Muscle of leg (tissue), 11 donors: Measurements from ENCODE around the gene NR2C2. TPM values are rescaled to one million over a fixed set of nuclear protein-coding genes. Genes with fewer than 3 reads are reported as not detected.

Source experiments
- DNase-seq: peaks from one replicate; pipeline ENCODE4 v3.0.0; 2013
- H3K27ac ChIP-seq: one replicate; pipeline ENCODE4 v1.5.1; 2013; ENCODE audit warnings: mild to moderate bottlenecking, low read length, control low read depth
- H3K27me3 ChIP-seq: one replicate; pipeline ENCODE4 v1.6.1; 2013; ENCODE audit warnings: low read length; ENCODE audit not compliant: control insufficient read depth, insufficient read depth
- H3K36me3 ChIP-seq: one replicate; pipeline ENCODE4 v1.6.1; 2013; ENCODE audit warnings: low read length; ENCODE audit not compliant: control insufficient read depth, insufficient read depth
- H3K4me1 ChIP-seq: one replicate; pipeline ENCODE4 v1.6.1; 2013; ENCODE audit warnings: low read length; ENCODE audit not compliant: control insufficient read depth, insufficient read depth
- H3K4me3 ChIP-seq: one replicate; pipeline ENCODE4 v1.5.1; 2013; ENCODE audit warnings: low read length, control low read depth
- H3K9me3 ChIP-seq: replicated peaks from 2 replicates; pipeline ENCODE4 v1.6.1; 2013; ENCODE audit warnings: low read depth, low read length; ENCODE audit not compliant: control insufficient read depth
- WGBS: methylation state at CpG from one replicate; pipeline ENCODE4 v1.1.5; 2013; ENCODE audit warnings: missing lambda C conversion rate; ENCODE audit not compliant: insufficient coverage; 5-methylcytosine and 5-hydroxymethylcytosine counted together
- polyA plus RNA-seq, 8 donors: library from polyadenylated mRNA; unstranded; fragments of 120-200 nt; gene quantifications; one replicate each; pipeline versions ENCODE4 v1.2.1 to v1.2.3, GENCODE V29; 2013; ENCODE audit warnings: inconsistent platforms in 1 of 8, low replicate concordance in 1 of 8; ENCODE audit not compliant: insufficient read length in 8 of 8, insufficient read depth in 1 of 8
- total RNA-seq: library from RNA; stranded (reverse); fragments of 120-200 nt; gene quantifications from one replicate; pipeline ENCODE4 v1.2.4, GENCODE V29; 2013

The NR2C2 gene
- total and polyA plus RNA-seq, 9 donors, result 24.5 to 41.6 (median 29.8) TPM

DNA sequence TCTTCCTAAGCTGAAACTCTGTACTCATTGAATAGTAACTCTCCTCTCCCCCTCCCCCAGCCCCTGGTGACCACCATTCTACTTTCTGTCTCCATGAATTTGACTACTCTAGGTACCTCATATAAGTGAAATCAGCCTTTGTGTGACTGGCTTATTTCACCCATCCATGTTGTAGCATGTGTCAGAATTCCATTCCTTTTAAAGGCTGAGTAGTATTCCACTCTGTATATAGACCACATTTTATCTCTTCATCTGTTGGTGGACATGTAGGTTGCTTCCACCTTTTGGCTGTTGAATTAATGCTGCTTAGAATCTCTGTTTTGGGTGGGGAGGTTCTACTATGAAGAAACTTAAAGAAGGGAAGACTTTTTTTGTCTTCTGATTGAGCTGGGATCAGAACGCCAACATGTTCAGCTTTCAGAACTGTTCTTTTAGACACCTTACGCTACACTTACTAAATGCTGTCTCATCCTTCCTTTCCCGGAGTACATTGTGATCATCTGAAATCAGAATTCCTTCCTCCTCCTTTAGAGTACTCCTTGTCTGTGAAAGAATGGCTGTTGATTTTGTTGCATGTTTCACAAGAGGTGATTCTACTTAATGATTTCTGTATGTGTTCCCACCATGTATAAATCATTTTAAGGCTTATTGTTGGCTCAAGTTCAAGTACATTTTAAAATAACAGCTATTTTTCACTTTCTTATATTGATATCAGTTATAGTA, 67.4 kb downstream of the NR2C2 start:
- H3K36me3 ChIP-seq, result peaks cover 45% of the 10 kb centered on the region
- WGBS, result no CpG with 5 or more reads among the region's 3 CpGs
- H3K27ac ChIP-seq, result no peak overlapping the region

DNA sequence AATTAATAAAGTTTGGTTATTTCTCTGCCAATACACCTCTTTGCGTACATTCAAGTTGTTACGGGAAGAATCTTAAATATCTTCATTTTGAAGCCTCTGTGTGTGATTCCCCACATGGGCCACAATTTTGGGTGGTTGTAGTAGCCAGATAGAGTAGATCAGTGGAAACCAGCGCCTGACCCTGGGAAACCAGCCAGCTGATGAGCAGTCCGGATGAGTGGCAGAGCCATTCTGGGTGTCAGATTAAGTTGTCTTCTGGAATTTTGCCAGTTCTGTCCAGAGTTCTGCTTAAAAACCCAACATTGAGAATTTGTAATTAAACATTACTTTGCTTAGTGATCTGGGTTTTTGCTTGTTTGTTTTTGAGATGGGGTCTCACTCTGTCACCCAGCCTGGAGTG, 68.1 kb downstream of the NR2C2 start:
- H3K27me3 ChIP-seq, result no peaks in the 10 kb centered on the region
- H3K36me3 ChIP-seq, result peaks cover 49% of the 10 kb centered on the region
- H3K4me3 ChIP-seq, result no peak overlapping the region
- DNase-seq, result no peak
- no peaks in the 10 kb centered on the region for H3K9me3 ChIP-seq
- H3K27ac ChIP-seq, result no peak overlapping the region
- no peaks in the 10 kb centered on the region for H3K4me1 ChIP-seq
- 86% methylated on average over 1 of the region's 4 CpGs for WGBS

More for the DNA sequence above, 67.4 kb downstream of the NR2C2 start:
- H3K4me3 ChIP-seq, result no peak overlapping the region
- no peaks in the 10 kb centered on the region for H3K27me3 ChIP-seq
- no peak for DNase-seq
- H3K4me1 ChIP-seq, result no peaks in the 10 kb centered on the region
- H3K9me3 ChIP-seq, result no peaks in the 10 kb centered on the region

DNA sequence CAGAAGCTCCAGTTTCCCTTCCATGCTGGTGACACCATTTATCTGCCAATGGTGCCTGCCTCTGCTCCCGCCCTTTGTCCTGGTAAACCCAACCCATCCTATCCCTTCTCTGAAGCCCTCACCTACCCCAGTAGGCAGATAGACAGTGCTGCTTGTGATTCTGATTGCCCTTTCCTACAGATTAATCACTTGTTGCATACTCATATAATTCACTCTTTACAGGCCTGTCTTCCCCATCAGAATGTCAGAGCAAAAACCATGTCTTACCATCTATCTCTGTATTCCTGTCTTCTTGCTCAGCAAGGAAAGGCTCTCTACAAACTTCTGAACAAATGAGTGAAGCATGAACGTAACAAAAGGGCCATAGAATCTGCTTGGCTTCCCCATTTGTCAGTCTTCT, 69.8 kb downstream of the NR2C2 start:
- no peak for DNase-seq
- 97% methylated on average over 2 of the region's 2 CpGs for WGBS

DNA sequence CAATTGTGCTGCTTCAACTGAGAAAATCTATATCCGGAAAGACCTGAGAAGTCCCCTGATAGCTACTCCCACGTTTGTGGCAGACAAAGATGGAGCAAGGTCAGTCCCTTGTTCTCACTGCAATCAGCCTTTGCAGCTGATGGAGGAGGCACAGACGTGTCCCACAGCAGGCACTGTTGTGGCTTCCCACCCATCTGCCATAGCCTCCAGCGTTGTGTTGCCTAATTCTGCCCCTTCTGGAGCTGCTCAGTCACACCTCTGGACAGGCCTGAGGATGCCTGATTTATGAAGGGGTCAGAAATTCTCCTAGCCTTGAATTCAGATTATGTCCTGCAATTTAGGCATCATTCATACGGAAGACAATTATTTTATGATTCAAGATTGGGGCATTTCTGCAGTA, 75.9 kb downstream of the NR2C2 start:
- no peak for DNase-seq
- Histone ChIP-seq H3K9me3 (no peaks in the 10 kb centered on the region), H3K36me3 (peaks cover 62% of the 10 kb centered on the region), H3K4me1 (no peaks in the 10 kb centered on the region), H3K27ac (no peak overlapping the region), H3K4me3 (no peak overlapping the region), H3K27me3 (no peaks in the 10 kb centered on the region)
- 37% methylated on average over 3 of the region's 5 CpGs for WGBS

More for the DNA sequence above, 69.8 kb downstream of the NR2C2 start:
- Histone ChIP-seq H3K27ac (no peak overlapping the region), H3K4me3 (no peak overlapping the region), H3K27me3 (no peaks in the 10 kb centered on the region), H3K4me1 (no peaks in the 10 kb centered on the region), H3K9me3 (no peaks in the 10 kb centered on the region), H3K36me3 (peaks cover 59% of the 10 kb centered on the region)

DNA sequence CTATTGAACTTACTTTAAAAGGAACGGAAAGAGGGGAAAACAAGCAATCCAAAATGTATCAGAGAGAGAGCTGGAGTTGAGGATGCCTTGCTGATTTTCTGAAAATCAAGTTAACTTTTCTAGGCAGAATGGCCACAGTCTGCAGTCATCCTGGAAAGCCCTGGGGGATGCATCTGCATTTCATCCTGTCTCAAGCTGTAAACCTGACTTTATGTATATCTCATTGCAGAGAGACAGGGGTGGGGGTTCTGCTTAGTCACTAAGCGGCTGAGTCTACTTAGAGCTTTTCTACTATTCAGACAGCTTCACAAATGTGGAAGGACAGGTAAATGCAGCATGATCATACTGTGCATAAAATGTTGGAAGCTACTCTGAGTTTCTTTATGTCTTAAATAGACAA, 76.3 kb downstream of the NR2C2 start:
- no peak for DNase-seq
- peaks cover 67% of the 10 kb centered on the region for H3K36me3 ChIP-seq
- no peak overlapping the region for H3K4me3 ChIP-seq
- H3K27ac ChIP-seq, result no peak overlapping the region
- no peaks in the 10 kb centered on the region for H3K9me3 ChIP-seq
- no CpG with 5 or more reads among the region's 2 CpGs for WGBS
- H3K27me3 ChIP-seq, result no peaks in the 10 kb centered on the region
- no peaks in the 10 kb centered on the region for H3K4me1 ChIP-seq

DNA sequence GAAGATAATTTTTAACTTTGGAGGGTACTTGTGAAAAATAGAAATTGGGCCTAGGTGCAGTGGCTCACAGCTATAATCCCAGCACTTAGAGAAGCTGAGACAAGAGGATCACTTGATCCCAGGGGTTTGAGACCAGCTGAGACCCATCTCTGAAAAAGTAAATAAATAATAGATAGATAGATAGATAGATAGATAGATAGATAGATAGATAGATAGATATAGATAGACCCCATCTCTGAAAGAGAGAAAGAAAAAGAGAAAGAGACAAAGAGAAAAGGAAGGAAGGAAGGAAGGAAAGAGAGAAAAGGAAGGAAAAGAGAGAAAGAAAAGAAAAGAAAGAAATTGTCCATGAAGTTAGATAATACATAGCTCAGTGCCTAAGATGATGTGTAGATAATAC, 82.2 kb downstream of the NR2C2 start:
- Histone ChIP-seq H3K9me3 (no peaks in the 10 kb centered on the region), H3K36me3 (peaks cover 74% of the 10 kb centered on the region), H3K4me3 (no peak overlapping the region), H3K27ac (no peak overlapping the region), H3K27me3 (no peaks in the 10 kb centered on the region), H3K4me1 (no peaks in the 10 kb centered on the region)
- no peak for DNase-seq

DNA sequence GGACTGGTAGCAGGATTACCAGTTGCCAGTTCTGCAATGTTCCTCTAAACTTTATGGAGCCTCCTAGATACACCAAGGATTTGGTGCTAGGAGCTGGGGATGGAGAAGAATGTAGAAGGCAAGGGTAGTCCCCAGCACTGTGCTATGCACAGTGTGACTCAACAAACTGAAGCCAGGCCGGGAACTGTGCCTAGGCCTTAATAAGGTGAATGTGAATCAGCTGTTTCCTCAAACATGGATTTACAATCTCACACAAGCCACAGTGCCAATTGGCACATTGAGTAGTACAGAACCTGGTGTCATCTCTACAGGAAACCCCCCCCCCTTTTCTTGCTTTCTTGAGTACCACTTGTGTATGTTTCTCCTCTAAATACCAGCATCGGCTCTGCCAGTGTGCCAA, 85.3 kb downstream of the NR2C2 start:
- H3K9me3 ChIP-seq, result no peaks in the 10 kb centered on the region
- no peak for DNase-seq
- no peaks in the 10 kb centered on the region for H3K27me3 ChIP-seq
- no peaks in the 10 kb centered on the region for H3K4me1 ChIP-seq
- no peak overlapping the region for H3K4me3 ChIP-seq
- 100% methylated on average over 1 of the region's 2 CpGs for WGBS
- no peak overlapping the region for H3K27ac ChIP-seq
- peaks cover 80% of the 10 kb centered on the region for H3K36me3 ChIP-seq

DNA sequence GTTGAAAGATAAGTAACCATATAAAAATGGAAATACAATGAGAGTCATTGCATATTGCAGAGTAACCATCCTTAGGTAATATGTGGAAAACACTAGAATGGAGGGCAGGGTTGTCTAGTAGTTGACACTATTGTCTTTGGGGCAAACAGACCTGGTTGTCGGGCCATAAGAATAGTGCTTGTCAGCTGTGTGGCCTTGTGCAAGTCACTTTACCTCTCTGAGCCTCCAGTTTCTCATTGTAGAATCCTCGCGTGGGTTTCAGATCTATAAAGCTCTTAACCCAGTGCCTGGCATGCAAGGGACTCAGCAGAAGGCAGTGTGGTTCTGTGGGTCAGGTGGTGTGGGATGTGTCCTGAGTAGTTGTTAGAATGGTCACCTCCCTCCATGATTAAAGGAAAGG, 85.7 kb downstream of the NR2C2 start:
- Histone ChIP-seq H3K27me3 (no peaks in the 10 kb centered on the region), H3K9me3 (no peaks in the 10 kb centered on the region), H3K4me3 (no peak overlapping the region), H3K27ac (no peak overlapping the region), H3K4me1 (no peaks in the 10 kb centered on the region), H3K36me3 (peaks cover 84% of the 10 kb centered on the region)
- no peak for DNase-seq
- 100% methylated on average over 1 of the region's 3 CpGs for WGBS

DNA sequence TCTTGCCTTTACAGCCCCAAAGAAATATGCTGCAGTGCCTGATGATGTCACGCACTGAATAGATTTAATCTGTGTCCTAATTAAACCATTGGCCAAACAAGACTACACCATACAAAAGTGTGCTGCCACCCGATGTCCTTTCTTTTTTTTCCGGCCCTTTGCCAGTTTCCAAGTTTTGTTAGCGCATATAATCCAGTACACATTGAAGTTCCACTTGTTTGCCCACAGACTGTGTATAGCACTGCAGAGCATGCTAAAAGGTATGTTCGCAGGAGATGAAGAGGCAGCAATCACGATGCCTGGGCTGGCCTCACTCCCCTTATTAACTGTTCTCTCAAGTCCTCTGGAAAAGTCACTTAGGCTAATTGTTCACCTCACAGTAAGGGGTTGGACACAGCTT, 90.9 kb downstream of the NR2C2 start:
- H3K4me3 ChIP-seq, result no peak overlapping the region
- no peak overlapping the region for H3K27ac ChIP-seq
- no peaks in the 10 kb centered on the region for H3K9me3 ChIP-seq
- peaks cover 80% of the 10 kb centered on the region for H3K36me3 ChIP-seq
- no peaks in the 10 kb centered on the region for H3K27me3 ChIP-seq
- no peaks in the 10 kb centered on the region for H3K4me1 ChIP-seq
- no peak for DNase-seq
- WGBS, result 91% methylated on average over 4 of the region's 6 CpGs

DNA sequence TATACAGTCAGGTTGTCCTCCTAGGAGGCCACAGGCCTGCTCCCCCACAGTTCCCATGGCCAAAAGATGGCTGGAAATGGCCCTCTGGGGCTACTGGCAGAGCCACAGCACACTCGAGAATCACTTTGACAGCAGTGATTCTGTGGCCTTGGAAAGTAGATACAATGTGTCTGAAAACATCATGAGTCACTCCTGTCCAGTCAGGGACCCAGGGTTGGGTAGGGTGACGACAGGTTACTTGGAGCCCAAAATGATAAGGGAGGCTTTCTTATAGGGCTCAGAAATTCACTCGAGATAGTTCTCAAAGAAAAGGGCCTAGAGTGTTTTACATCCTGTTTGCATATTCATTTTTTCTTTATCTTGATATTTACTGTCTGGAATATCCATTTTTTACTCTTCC, 93.5 kb downstream of the NR2C2 start:
- WGBS, result 100% methylated on average over 2 of the region's 3 CpGs
- DNase-seq, result no peak
- Histone ChIP-seq H3K36me3 (peaks cover 80% of the 10 kb centered on the region), H3K4me1 (no peaks in the 10 kb centered on the region), H3K27me3 (no peaks in the 10 kb centered on the region), H3K4me3 (no peak overlapping the region), H3K9me3 (no peaks in the 10 kb centered on the region), H3K27ac (no peak overlapping the region)

DNA sequence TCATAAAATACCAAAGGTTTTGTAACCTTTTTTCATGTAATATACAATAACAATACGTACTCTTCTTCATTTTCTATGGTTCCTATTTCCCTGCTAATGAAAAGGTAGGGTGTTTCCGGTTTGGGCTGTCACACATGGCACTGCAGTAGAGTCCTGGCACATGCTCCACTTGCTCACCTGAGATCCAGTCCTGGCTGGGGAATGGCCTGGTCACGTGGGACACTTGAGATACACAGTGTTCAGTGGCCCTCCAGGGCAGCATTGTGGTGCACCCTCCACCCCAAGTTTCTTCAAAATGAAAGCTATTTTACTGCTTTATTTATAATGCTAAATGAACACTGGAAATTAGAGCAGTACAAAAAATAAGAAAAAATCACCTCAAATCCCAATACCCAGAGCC, 94.6 kb downstream of the NR2C2 start:
- 90% methylated on average over 3 of the region's 3 CpGs for WGBS
- Histone ChIP-seq H3K9me3 (no peaks in the 10 kb centered on the region), H3K27ac (no peak overlapping the region), H3K4me3 (no peak overlapping the region), H3K4me1 (no peaks in the 10 kb centered on the region), H3K27me3 (no peaks in the 10 kb centered on the region), H3K36me3 (peaks cover 80% of the 10 kb centered on the region)
- DNase-seq, result no peak
